ENCODE results near the gene MRPS12.

MRPS12 gene

DNA sequence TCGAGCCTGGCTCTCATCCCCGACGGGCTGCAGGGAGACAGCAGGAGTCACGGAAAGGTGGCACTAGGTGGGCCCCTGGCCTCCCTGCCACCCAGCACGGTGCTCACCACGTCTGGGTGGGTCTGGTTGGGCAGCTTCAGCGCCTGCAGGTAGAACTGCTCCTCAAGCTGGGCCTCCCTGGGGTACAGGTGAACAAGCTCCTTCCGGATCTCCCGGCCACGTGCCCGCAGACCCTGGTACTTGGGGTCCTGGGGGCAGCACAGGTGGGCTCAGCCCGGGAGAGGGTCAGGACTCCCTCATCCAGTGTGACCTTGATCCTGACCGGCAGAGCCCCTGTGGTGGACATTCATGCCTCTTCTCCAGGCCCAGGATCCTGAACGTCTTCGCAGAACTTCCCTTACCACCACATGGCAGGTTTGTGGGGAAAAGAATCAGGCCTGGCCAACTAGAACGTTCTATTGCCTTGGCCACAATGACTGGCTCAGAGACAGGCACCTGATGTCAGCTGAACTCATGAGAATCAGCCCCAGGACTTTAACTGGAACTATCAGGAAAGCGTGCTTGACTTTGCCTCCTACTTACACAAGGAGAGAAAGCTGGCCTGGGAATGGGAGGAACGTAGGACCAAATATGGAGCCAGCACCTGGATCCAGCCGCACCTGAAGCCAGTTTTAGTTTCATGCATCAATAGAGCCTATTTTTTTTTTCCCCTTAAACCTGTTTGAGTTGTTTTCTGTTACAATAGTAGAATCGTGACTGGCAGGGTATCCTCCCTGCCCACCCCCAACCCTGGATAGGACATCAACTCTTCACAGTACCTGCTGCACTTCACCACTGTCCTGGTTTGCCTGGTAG is 9.1 kb upstream of the MRPS12 start:
- POLR2A ChIA-PET = interaction anchor here (0.6 to 1.3 kb wide), 2 partner anchors 9 to 519 kb away, joined by 4 to 6 read pairs; partner anchors contain the start of genes MRPS12 and SARS2

DNA sequence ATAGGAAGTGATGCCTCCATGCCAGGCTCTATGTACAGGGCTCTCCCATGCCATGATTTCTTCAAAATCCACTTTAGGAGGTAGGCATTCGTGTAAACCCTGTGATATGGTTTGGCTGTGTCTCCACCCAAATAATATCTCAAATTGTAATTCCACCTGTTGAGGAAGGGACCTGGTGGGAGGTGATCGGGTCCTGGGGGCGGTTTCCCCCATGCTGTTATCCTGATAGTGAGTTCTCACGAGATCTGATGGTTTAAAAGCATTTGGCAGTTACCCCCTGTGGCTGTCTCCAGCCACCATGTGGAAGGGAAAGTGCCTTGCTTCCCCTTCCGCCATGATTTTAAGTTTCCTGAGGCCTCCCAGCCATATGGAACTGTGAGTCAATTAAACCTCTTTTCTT is 8.3 kb upstream of the MRPS12 start:
- Histone ChIP-seq H3K4me1 (ENCODE audit: control insufficient read depth, insufficient read depth, low read length) (no peaks in the 10 kb centered on the region), H3K9me3 (ENCODE audit: control insufficient read depth, insufficient read depth, low read depth, low read length) (no peaks in the 10 kb centered on the region), H3K36me3 (ENCODE audit: control insufficient read depth in 2 of 2, insufficient read depth in 1 of 2, low read length in 2 of 2) (peaks cover 45 to 82% of the 10 kb centered on the region in 2 experiments), H3K4me3 (ENCODE audit: low read depth, low read length) (no peak overlapping the region), H3K27ac (ENCODE audit: extremely low read depth, low read depth, low read length) (peak overlapping the region; percentile 9; the same call in 1 of the 2 replicates)
- CTCF ChIA-PET = interaction anchor here (1.6 kb wide), 1 partner anchor 8 kb away, joined by 11 read pairs; the partner anchor contains the start of genes MRPS12 and SARS2
- no peak for TF ChIP-seq ZNF202 (tag by site-specific recombination; IDR thresholded peaks at IDR 0.05; ENCODE audit: borderline replicate concordance)
- TF ChIP-seq SCRT2 (tag by site-specific recombination; IDR thresholded peaks at IDR 0.05) = peak; percentile 84
- POLR2A ChIA-PET = no interaction called here

More for the DNA sequence above, 9.1 kb upstream of the MRPS12 start:
- peaks cover 45 to 74% of the 10 kb centered on the region in 2 experiments for H3K36me3 ChIP-seq (ENCODE audit: control insufficient read depth in 2 of 2, insufficient read depth in 1 of 2, low read length in 2 of 2)
- no peaks in the 10 kb centered on the region for H3K9me3 ChIP-seq (ENCODE audit: control insufficient read depth, insufficient read depth, low read depth, low read length)
- H3K27ac ChIP-seq (ENCODE audit: extremely low read depth, low read depth, low read length) = 0 out of 2 replicates have a peak overlapping the region, but pooled peaks have one; percentile 9
- H3K4me1 ChIP-seq (ENCODE audit: control insufficient read depth, insufficient read depth, low read length) = no peaks in the 10 kb centered on the region
- TF ChIP-seq, protein P1, sequence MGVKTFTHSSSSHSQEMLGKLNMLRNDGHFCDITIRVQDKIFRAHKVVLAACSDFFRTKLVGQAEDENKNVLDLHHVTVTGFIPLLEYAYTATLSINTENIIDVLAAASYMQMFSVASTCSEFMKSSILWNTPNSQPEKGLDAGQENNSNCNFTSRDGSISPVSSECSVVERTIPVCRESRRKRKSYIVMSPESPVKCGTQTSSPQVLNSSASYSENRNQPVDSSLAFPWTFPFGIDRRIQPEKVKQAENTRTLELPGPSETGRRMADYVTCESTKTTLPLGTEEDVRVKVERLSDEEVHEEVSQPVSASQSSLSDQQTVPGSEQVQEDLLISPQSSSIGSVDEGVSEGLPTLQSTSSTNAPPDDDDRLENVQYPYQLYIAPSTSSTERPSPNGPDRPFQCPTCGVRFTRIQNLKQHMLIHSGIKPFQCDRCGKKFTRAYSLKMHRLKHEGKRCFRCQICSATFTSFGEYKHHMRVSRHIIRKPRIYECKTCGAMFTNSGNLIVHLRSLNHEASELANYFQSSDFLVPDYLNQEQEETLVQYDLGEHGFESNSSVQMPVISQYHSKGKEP (tag by site-specific recombination; IDR thresholded peaks at IDR 0.05) = no peak
- TF ChIP-seq MEIS1 (CRISPR knock-in tag; IDR thresholded peaks at IDR 0.05; ENCODE audit: borderline replicate concordance) = no peak
- peak; percentile 65 for TF ChIP-seq GLIS2 (tag by site-specific recombination; IDR thresholded peaks at IDR 0.05)
- TF ChIP-seq ZNF768 (tag by site-specific recombination; IDR thresholded peaks at IDR 0.05) = no peak
- TF ChIP-seq, protein P2, sequence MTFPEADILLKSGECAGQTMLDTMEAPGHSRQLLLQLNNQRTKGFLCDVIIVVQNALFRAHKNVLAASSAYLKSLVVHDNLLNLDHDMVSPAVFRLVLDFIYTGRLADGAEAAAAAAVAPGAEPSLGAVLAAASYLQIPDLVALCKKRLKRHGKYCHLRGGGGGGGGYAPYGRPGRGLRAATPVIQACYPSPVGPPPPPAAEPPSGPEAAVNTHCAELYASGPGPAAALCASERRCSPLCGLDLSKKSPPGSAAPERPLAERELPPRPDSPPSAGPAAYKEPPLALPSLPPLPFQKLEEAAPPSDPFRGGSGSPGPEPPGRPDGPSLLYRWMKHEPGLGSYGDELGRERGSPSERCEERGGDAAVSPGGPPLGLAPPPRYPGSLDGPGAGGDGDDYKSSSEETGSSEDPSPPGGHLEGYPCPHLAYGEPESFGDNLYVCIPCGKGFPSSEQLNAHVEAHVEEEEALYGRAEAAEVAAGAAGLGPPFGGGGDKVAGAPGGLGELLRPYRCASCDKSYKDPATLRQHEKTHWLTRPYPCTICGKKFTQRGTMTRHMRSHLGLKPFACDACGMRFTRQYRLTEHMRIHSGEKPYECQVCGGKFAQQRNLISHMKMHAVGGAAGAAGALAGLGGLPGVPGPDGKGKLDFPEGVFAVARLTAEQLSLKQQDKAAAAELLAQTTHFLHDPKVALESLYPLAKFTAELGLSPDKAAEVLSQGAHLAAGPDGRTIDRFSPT (tag by site-specific recombination; IDR thresholded peaks at IDR 0.05) = 0 out of 2 replicates have a peak, but pooled peaks have one; percentile 27
- TF ChIP-seq, protein P3, sequence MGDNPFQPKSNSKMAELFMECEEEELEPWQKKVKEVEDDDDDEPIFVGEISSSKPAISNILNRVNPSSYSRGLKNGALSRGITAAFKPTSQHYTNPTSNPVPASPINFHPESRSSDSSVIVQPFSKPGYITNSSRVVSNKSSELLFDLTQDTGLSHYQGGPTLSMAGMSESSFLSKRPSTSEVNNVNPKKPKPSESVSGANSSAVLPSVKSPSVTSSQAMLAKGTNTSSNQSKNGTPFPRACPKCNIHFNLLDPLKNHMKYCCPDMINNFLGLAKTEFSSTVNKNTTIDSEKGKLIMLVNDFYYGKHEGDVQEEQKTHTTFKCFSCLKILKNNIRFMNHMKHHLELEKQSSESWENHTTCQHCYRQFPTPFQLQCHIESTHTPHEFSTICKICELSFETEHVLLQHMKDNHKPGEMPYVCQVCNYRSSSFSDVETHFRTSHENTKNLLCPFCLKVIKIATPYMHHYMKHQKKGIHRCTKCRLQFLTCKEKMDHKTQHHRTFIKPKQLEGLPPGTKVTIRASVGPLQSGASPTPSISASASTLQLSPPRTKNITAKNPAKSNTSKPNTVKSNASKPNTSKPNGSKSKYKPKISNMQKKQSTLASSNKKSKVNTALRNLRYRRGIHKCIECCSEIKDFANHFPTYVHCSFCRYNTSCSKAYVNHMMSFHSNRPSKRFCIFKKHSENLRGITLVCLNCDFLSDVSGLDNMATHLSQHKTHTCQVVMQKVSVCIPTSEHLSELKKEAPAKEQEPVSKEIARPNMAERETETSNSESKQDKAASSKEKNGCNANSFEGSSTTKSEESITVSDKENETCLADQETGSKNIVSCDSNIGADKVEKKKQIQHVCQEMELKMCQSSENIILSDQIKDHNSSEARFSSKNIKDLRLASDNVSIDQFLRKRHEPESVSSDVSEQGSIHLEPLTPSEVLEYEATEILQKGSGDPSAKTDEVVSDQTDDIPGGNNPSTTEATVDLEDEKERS (tag by site-specific recombination; IDR thresholded peaks at IDR 0.05) = peak; percentile 97
- TF ChIP-seq, protein P4, sequence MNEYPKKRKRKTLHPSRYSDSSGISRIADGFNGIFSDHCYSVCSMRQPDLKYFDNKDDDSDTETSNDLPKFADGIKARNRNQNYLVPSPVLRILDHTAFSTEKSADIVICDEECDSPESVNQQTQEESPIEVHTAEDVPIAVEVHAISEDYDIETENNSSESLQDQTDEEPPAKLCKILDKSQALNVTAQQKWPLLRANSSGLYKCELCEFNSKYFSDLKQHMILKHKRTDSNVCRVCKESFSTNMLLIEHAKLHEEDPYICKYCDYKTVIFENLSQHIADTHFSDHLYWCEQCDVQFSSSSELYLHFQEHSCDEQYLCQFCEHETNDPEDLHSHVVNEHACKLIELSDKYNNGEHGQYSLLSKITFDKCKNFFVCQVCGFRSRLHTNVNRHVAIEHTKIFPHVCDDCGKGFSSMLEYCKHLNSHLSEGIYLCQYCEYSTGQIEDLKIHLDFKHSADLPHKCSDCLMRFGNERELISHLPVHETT (tag by site-specific recombination; IDR thresholded peaks at IDR 0.05) = 0 out of 2 replicates have a peak, but pooled peaks have one; percentile 23
- H3K4me3 ChIP-seq (ENCODE audit: low read depth, low read length) = no peak overlapping the region
- CTCF ChIA-PET = interaction anchor here (0.9 to 1.6 kb wide), 3 partner anchors 9 to 34 kb away, joined by 3 to 11 read pairs (median 5); partner anchors contain the start of genes MRPS12 and SARS2

DNA sequence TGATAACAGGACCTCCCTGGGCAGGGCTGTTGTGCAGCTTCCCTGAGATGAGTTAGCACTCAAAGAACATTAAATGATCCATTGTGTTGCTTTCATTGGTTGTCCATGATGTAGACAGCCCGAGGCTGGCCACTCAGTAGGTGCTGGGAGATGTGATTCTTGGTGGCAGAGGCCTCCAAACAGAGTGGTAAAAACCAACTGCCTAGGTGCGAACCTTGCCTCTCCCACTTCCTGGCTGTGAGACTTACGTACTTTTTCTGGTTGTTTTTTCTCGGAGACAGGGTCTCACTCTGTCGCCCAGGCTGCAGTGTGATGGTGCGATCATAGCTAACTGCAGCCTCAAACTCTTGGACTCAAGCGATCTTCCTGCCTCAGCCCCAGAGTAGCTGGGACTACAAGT is 6.4 kb upstream of the MRPS12 start:
- Histone ChIP-seq H3K4me1 (ENCODE audit: control insufficient read depth, insufficient read depth, low read length) (peaks cover 3% of the 10 kb centered on the region; the same call in 1 of the 2 replicates), H3K36me3 (ENCODE audit: control insufficient read depth in 2 of 2, insufficient read depth in 1 of 2, low read length in 2 of 2) (peaks cover 46 to 95% of the 10 kb centered on the region in 2 experiments), H3K9me3 (ENCODE audit: control insufficient read depth, insufficient read depth, low read depth, low read length) (no peaks in the 10 kb centered on the region), H3K27ac (ENCODE audit: extremely low read depth, low read depth, low read length) (no peak overlapping the region), H3K4me3 (ENCODE audit: low read depth, low read length) (no peak overlapping the region)
- ChIA-PET POLR2A (interaction anchor here (0.9 to 1.6 kb wide), 2 partner anchors 12 to 24 kb away, joined by 3 to 9 read pairs; partner anchors contain the start of genes CCER2 and NFKBIB), CTCF (interaction anchor here (0.6 to 1.7 kb wide), 3 partner anchors 37 to 288 kb away, joined by 3 to 6 read pairs (median 3); no protein-coding TSS in a partner anchor)
- TF ChIP-seq ZBTB48 (tag by site-specific recombination; IDR thresholded peaks at IDR 0.05) (no peak), ZBTB8A (tag by site-specific recombination; IDR thresholded peaks at IDR 0.05) (no peak), ZNF214 (tag by site-specific recombination; IDR thresholded peaks at IDR 0.05; ENCODE audit: borderline replicate concordance) (no peak), ZNF133 (tag by site-specific recombination; IDR thresholded peaks at IDR 0.05) (no peak), GFI1B (tag by site-specific recombination; IDR thresholded peaks at IDR 0.05) (no peak), OSR2 (tag by site-specific recombination; IDR thresholded peaks at IDR 0.05) (no peak), TRIM28 (IDR thresholded peaks at IDR 0.05; ENCODE audit: borderline replicate concordance, low read length) (no peak), ZNF132 (tag by site-specific recombination; IDR thresholded peaks at IDR 0.05; ENCODE audit: borderline replicate concordance) (no peak), YY2 (tag by site-specific recombination; IDR thresholded peaks at IDR 0.05) (no peak), YY1 (tag by site-specific recombination; IDR thresholded peaks at IDR 0.05) (no peak)
- TF ChIP-seq, protein P4 (tag by site-specific recombination; IDR thresholded peaks at IDR 0.05) = no peak

Data from HEK293 (cell line).